CD14-positive monocyte (primary cell): ENCODE measurements around the gene C17orf113. TPM values are rescaled to one million over a fixed set of nuclear protein-coding genes. Genes with fewer than 3 reads are reported as not detected.

ENCODE experiments used
- DNase-seq, 3 donors: peaks; one replicate each; pipeline ENCODE4 v3.0.0-alpha.2; 2011 to 2022
- H2AFZ ChIP-seq: 2 replicates; pipeline ENCODE4 v1.6.0; 2012; ENCODE audit warnings: mild to moderate bottlenecking, low read depth, low read length, inconsistent platforms; ENCODE audit not compliant: insufficient read depth, poor library complexity, severe bottlenecking
- H3K27ac ChIP-seq, 2 donors: 1 replicate in 1 of 2; 2 replicates in 1 of 2; pipeline ENCODE4 v1.5.1; 2012 to 2013; ENCODE audit warnings: low read length in 2 of 2, control low read depth in 1 of 2, inconsistent platforms in 1 of 2, low read depth in 1 of 2, mild to moderate bottlenecking in 1 of 2
- H3K27me3 ChIP-seq, 2 donors: one replicate each; pipeline versions ENCODE4 v1.6.0 to v1.6.1; 2011 to 2013; ENCODE audit warnings: low read length in 2 of 2; ENCODE audit not compliant: control insufficient read depth in 2 of 2, insufficient read depth in 2 of 2
- H3K36me3 ChIP-seq, 2 donors: replicated peaks in 1 of 2; 1 replicate in 1 of 2; 2 replicates in 1 of 2; pipeline versions ENCODE4 v1.5.1 to v1.6.1; 2012 to 2013; ENCODE audit warnings: low read length in 2 of 2, control low read depth in 1 of 2, inconsistent platforms in 1 of 2, mild to moderate bottlenecking in 1 of 2; ENCODE audit not compliant: insufficient read depth in 2 of 2, control insufficient read depth in 1 of 2
- H3K4me1 ChIP-seq, 2 donors: 1 replicate in 1 of 2; 2 replicates in 1 of 2; pipeline versions ENCODE4 v1.5.1 to v1.6.1; 2012 to 2013; ENCODE audit warnings: low read length in 2 of 2, control low read depth in 1 of 2, inconsistent platforms in 1 of 2, mild to moderate bottlenecking in 1 of 2, moderate library complexity in 1 of 2; ENCODE audit not compliant: insufficient read depth in 2 of 2, control insufficient read depth in 1 of 2
- H3K4me2 ChIP-seq: replicated peaks from 2 replicates; pipeline ENCODE3; 2012; ENCODE audit warnings: low read length, moderate library complexity, mild to moderate bottlenecking; ENCODE audit not compliant: poor library complexity, severe bottlenecking; ENCODE audit errors: extremely low read depth
- H3K4me3 ChIP-seq, 3 experiments: fragments of 200-600 bp in 1 of 3; sonication (generic) in 1 of 3; replicated peaks in 1 of 3; 1 replicate in 2 of 3; 2 replicates in 1 of 3; pipeline ENCODE4 v1.5.1; 2011 to 2013; ENCODE audit warnings: low read length in 3 of 3, mild to moderate bottlenecking in 3 of 3, control low read depth in 2 of 3, low read depth in 2 of 3, inconsistent platforms in 1 of 3, moderate library complexity in 1 of 3
- H3K79me2 ChIP-seq: 2 replicates; pipeline ENCODE4 v1.6.0; 2012; ENCODE audit warnings: mild to moderate bottlenecking, control low read depth, inconsistent platforms, low read length, moderate library complexity; ENCODE audit not compliant: insufficient read depth
- H3K9ac ChIP-seq: 2 replicates; pipeline ENCODE4 v1.6.0; 2017; ENCODE audit warnings: low read length, mild to moderate bottlenecking; ENCODE audit not compliant: insufficient read depth, poor library complexity, severe bottlenecking
- H3K9me3 ChIP-seq, 2 donors: replicated peaks in 1 of 2; 1 replicate in 1 of 2; 2 replicates in 1 of 2; pipeline versions ENCODE4 v1.5.1 to v1.6.1; 2012 to 2013; ENCODE audit warnings: low read length in 2 of 2, control low read depth in 1 of 2; ENCODE audit not compliant: control insufficient read depth in 1 of 2, insufficient read depth in 1 of 2
- H4K20me1 ChIP-seq: 2 replicates; pipeline ENCODE4 v1.6.0; 2012; ENCODE audit warnings: mild to moderate bottlenecking, low read length, control low read depth, moderate library complexity; ENCODE audit not compliant: insufficient read depth
- H3K27ac Mint-ChIP-seq, 7 donors: one replicate each; pipeline ENCODE4 v1.8.0; 2020; ENCODE audit warnings: mild to moderate bottlenecking in 7 of 7, mixed read lengths in 7 of 7, moderate library complexity in 6 of 7, inconsistent platforms in 2 of 7
- H3K27me3 Mint-ChIP-seq, 3 donors: one replicate each; pipeline ENCODE4 v1.8.0; 2021 to 2022; ENCODE audit warnings: low read depth in 3 of 3, mild to moderate bottlenecking in 3 of 3, mixed read lengths in 3 of 3, moderate library complexity in 3 of 3, inconsistent platforms in 1 of 3
- H3K36me3 Mint-ChIP-seq, 2 donors: one replicate each; pipeline ENCODE4 v1.8.0; 2020; ENCODE audit warnings: mixed read lengths in 2 of 2, inconsistent platforms in 1 of 2, mild to moderate bottlenecking in 1 of 2
- H3K4me1 Mint-ChIP-seq: one replicate; pipeline ENCODE4 v1.8.0; 2020; ENCODE audit warnings: mild to moderate bottlenecking, mixed read lengths
- H3K4me3 Mint-ChIP-seq, 2 donors: one replicate each; pipeline ENCODE4 v1.8.0; 2020; ENCODE audit warnings: mild to moderate bottlenecking in 2 of 2, mixed read lengths in 2 of 2, moderate library complexity in 1 of 2
- H3K9me3 Mint-ChIP-seq, 7 donors: one replicate each; pipeline ENCODE4 v1.8.0; 2020 to 2022; ENCODE audit warnings: mixed read lengths in 7 of 7, mild to moderate bottlenecking in 6 of 7, moderate library complexity in 6 of 7, inconsistent platforms in 2 of 7
- WGBS: methylation state at CpG from one replicate; pipeline ENCODE4 v1.1.5; 2013; ENCODE audit warnings: missing lambda C conversion rate; ENCODE audit not compliant: insufficient coverage; 5-methylcytosine and 5-hydroxymethylcytosine counted together
- intact Hi-C, 2 donors: fragments of 100-400 bp; cut with micrococcal nuclease; formaldehyde crosslinking; loops; one replicate each; pipeline versions ENCODE4 v1.15.0 to v1.15.1; 2023
- polyA plus RNA-seq, 3 donors: library from polyadenylated mRNA; depleted of rRNA in 1 of 3; unstranded in 2 of 3; stranded (reverse) in 1 of 3; fragments of 300-500 nt in 2 of 3; fragments of >200 nt in 1 of 3; fragmentation: Illumina TruSeq in 2 of 3; gene quantifications; 1 replicate in 2 of 3; 2 replicates in 1 of 3; pipeline ENCODE4 v1.2.3, GENCODE V29; 2012 to 2021
- TF ChIP-seq, protein P1 (sequence below): fragments of 200-600 bp; IDR thresholded peaks from one replicate; pipeline ENCODE4 v1.8.0; 2022; ENCODE audit warnings: antibody characterized with exemption, mild to moderate bottlenecking

Gene C17orf113
- polyA plus RNA-seq, 3 donors = 0.20 to 0.52 (median 0.28) TPM

DNA sequence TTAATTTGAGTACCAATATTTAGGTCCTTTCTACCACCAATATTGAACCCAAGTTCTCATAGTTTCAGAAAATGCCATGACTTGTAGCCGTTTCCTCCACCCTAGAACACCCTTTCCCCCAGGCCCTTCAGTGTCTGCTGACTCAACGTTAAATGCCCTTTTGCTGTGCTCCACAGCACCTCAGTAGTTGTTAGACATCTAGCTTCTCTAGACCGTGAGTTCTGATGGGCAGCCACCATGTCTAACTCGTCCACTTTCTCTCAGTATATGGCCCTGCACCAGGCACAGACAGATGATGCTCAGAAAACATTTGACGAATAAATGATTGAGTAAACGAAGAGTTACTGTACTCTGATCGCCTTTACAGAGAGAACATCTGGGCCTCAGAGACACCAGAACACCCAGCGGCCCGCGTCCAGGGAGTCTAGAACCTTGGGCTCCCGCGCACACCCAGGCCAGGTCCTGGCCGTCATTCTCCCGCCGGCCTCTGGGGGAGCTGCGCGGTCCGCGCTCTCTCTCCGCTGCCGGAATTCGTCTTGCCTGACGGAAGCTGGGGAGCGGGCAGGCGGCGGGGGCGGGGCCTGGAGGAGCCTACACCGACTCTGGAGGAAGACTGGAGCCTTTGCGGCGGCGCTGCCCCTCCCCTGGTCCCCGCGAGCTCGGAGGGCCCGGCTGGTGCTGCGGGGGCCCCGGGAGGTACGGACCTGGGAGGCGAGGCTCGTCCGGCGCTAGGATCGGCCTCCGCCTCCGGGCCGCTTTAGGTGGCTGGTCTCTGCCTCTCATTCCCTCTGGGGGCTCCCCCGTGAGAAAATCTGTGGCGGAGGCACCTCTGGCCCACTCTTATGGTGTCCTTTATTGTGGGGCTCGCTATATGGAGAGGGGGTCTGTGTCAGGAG lies 30.6 kb downstream of the C17orf113 start, which contains the start of gene NKIRAS2:
TSS of gene NKIRAS2 (plus strand) at position 582 of the 896 bp plus-strand sequence. CDS start 1,488 bp downstream, outside the sequence.
- DNase-seq = peak; percentile 90
- Histone ChIP-seq H3K9ac (peak within 1 kb of the TSS; percentile 88), H4K20me1 (no peaks in the 10 kb centered on the region), H2AFZ (peak within 1 kb of the TSS; percentile 66), H3K27me3 (no peaks in the 10 kb centered on the region), H3K9me3 (no peaks in the 10 kb centered on the region), H3K36me3 (peaks cover 12 to 21% of the 10 kb centered on the region in 2 donors), H3K27ac (peak within 1 kb of the TSS; percentile 66 to 90), H3K4me3 (peak within 1 kb of the TSS; percentile 90 to 98 (median 97)), H3K4me1 (peaks cover 69 to 82% of the 10 kb centered on the region in 2 donors), H3K79me2 (peaks cover 74% of the 10 kb centered on the region), H3K4me2 (peak within 1 kb of the TSS; percentile 89)
- Mint-ChIP-seq H3K4me1 (peaks cover 73% of the 10 kb centered on the region), H3K27ac (peak within 1 kb of the TSS; percentile 85 to 96 (median 90)), H3K4me3 (peak within 1 kb of the TSS; percentile 87 to 90), H3K9me3 (peaks cover 0 to 3% (median 0%) of the 10 kb centered on the region in 7 donors), H3K27me3 (no peaks in the 10 kb centered on the region), H3K36me3 (peaks cover 24 to 40% of the 10 kb centered on the region in 2 donors)
- TF ChIP-seq, protein P1, sequence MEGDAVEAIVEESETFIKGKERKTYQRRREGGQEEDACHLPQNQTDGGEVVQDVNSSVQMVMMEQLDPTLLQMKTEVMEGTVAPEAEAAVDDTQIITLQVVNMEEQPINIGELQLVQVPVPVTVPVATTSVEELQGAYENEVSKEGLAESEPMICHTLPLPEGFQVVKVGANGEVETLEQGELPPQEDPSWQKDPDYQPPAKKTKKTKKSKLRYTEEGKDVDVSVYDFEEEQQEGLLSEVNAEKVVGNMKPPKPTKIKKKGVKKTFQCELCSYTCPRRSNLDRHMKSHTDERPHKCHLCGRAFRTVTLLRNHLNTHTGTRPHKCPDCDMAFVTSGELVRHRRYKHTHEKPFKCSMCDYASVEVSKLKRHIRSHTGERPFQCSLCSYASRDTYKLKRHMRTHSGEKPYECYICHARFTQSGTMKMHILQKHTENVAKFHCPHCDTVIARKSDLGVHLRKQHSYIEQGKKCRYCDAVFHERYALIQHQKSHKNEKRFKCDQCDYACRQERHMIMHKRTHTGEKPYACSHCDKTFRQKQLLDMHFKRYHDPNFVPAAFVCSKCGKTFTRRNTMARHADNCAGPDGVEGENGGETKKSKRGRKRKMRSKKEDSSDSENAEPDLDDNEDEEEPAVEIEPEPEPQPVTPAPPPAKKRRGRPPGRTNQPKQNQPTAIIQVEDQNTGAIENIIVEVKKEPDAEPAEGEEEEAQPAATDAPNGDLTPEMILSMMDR = peak; percentile 96
- WGBS = 5% methylated on average over 47 of the region's 49 CpGs
- intact Hi-C loops = loop anchor here in 1 of 2 donors (10.0 kb wide), 1 partner anchor 165 kb away; the partner anchor contains the start of genes HCRT and KCNH4

DNA sequence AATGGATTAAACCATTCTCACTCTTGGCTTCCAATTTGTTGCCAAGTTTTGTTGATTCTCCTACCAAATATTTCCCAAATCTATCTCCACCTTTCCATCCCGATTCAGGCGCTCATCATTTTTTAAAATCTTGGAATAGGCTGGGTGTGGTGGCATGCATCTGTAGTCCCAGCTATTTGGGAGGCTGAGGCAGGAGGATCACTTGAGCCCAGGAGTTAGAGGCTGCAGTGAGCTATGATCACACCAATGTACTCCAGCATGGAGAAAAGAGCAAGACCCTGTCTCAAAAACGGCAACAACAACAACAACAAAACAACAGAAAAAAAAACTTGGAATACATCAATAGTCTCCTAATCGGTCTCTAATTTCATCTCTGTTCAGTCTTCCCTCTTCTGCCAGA lies 31.4 kb downstream of the C17orf113 start:
- Mint-ChIP-seq H3K4me3 (no peak overlapping the region), H3K9me3 (peaks cover 0 to 3% (median 0%) of the 10 kb centered on the region in 7 donors), H3K36me3 (peaks cover 21 to 38% of the 10 kb centered on the region in 2 donors), H3K27me3 (no peaks in the 10 kb centered on the region), H3K4me1 (peaks cover 65% of the 10 kb centered on the region), H3K27ac (peak overlapping the region in 1 of 7 donors; percentile 72)
- no CpG with 5 or more reads among the region's 4 CpGs for WGBS
- Histone ChIP-seq H3K9ac (no peak overlapping the region), H4K20me1 (no peaks in the 10 kb centered on the region), H3K27me3 (no peaks in the 10 kb centered on the region), H3K4me2 (no peak overlapping the region), H3K27ac (no peak overlapping the region), H3K4me1 (peaks cover 61 to 82% of the 10 kb centered on the region in 2 donors), H2AFZ (no peak overlapping the region), H3K4me3 (no peak overlapping the region), H3K9me3 (no peaks in the 10 kb centered on the region), H3K36me3 (peaks cover 12 to 21% of the 10 kb centered on the region in 2 donors), H3K79me2 (peaks cover 82% of the 10 kb centered on the region)
- intact Hi-C loops = no loop called here
- TF ChIP-seq, protein P1 = no peak
- DNase-seq = no peak
